GM19328 (cell line): ENCODE data around the gene PARD6A.

Experiments used
- ATAC-seq: cut with Tn5 transposase; IDR thresholded peaks from one replicate; pipeline ENCODE4 v1.9.1; 2021; ENCODE audit warnings: mild to moderate bottlenecking, moderate library complexity; ENCODE audit not compliant: unreplicated experiment

The PARD6A gene

GRCh38 chr16:67653128-67653788, 7.5 kb upstream of the PARD6A start:
- ATAC-seq: no peak

- no peak for ATAC-seq
These were observed 6.9 kb upstream of the PARD6A start for GRCh38 chr16:67653789-67654402.

- no peak for ATAC-seq
These were observed 6.3 kb upstream of the PARD6A start for GRCh38 chr16:67654403-67654911.

- ATAC-seq: no peak
These were observed 5.4 kb upstream of the PARD6A start for GRCh38 chr16:67655363-67655762.

- ATAC-seq: no peak
These were observed 4.3 kb upstream of the PARD6A start for GRCh38 chr16:67656344-67657016.

GRCh38 chr16:67657017-67657608, 3.6 kb upstream of the PARD6A start:
- no peak for ATAC-seq

GRCh38 chr16:67657751-67658518, 2.8 kb upstream of the PARD6A start:
- ATAC-seq: no peak

GRCh38 chr16:67658849-67659674, 1.7 kb upstream of the PARD6A start:
- ATAC-seq: no peak

GRCh38 chr16:67659675-67660563, 841 bp upstream of the PARD6A start, which contains the start of gene ACD:
Gene ACD (minus strand): TSS chr16:67660260. CDS start chr16:67660220, 40 bp downstream.
- ATAC-seq: peak; percentile 56

GRCh38 chr16:67661101-67661761, 471 bp downstream of the PARD6A start:
- ATAC-seq: no peak

GRCh38 chr16:67661886-67662652, 1.3 kb downstream of the PARD6A start:
- no peak for ATAC-seq

GRCh38 chr16:67662653-67663010, 1.9 kb downstream of the PARD6A start:
- ATAC-seq: no peak

GRCh38 chr16:67663151-67663876, 2.6 kb downstream of the PARD6A start:
- ATAC-seq: no peak

GRCh38 chr16:67663877-67664222, 3.1 kb downstream of the PARD6A start:
- no peak for ATAC-seq

- ATAC-seq: no peak
These were observed 3.5 kb downstream of the PARD6A start for GRCh38 chr16:67664258-67664657.

GRCh38 chr16:67664871-67665270, 4.1 kb downstream of the PARD6A start:
- ATAC-seq: no peak

- no peak for ATAC-seq
These were observed 4.8 kb downstream of the PARD6A start for GRCh38 chr16:67665598-67665997.
